H9 (cell line): ENCODE results near the gene EFHD1. TPM values are rescaled to one million over a fixed set of nuclear protein-coding genes. Genes with fewer than 3 reads are reported as not detected.

Experiments
- DNase-seq: peaks from one replicate; pipeline ENCODE4 v3.0.0-alpha.2; 2017
- H2AFZ ChIP-seq: one replicate; pipeline ENCODE4 v1.6.1; 2013; ENCODE audit warnings: mild to moderate bottlenecking, low read length, control low read depth, moderate library complexity
- H2AK5ac ChIP-seq: 2 replicates; pipeline ENCODE4 v1.6.1; 2013; ENCODE audit warnings: low read length, control low read depth, mixed read lengths; ENCODE audit not compliant: insufficient read length
- H2BK120ac ChIP-seq: one replicate; pipeline ENCODE4 v1.6.1; 2013; ENCODE audit warnings: low read depth, mild to moderate bottlenecking, low read length, control low read depth, inconsistent platforms; ENCODE audit not compliant: poor library complexity, severe bottlenecking
- H2BK12ac ChIP-seq: 2 replicates; pipeline ENCODE4 v1.6.1; 2013; ENCODE audit warnings: low read length, control low read depth, mixed read lengths, low read depth; ENCODE audit not compliant: insufficient read length
- H2BK15ac ChIP-seq: 2 replicates; pipeline ENCODE4 v1.6.1; 2013; ENCODE audit warnings: low read depth, low read length, control low read depth
- H2BK20ac ChIP-seq: one replicate; pipeline ENCODE4 v1.6.1; 2013; ENCODE audit warnings: low read depth, mild to moderate bottlenecking, low read length, control low read depth, inconsistent platforms; ENCODE audit not compliant: poor library complexity, severe bottlenecking
- H2BK5ac ChIP-seq: 2 replicates; pipeline ENCODE4 v1.6.1; 2013; ENCODE audit warnings: low read length, control low read depth, mixed read lengths; ENCODE audit not compliant: insufficient read length
- H3K14ac ChIP-seq: 2 replicates; pipeline ENCODE4 v1.6.1; 2013; ENCODE audit warnings: low read length, control low read depth; ENCODE audit not compliant: insufficient read depth
- H3K18ac ChIP-seq: 2 replicates; pipeline ENCODE4 v1.6.1; 2013; ENCODE audit warnings: low read depth, mild to moderate bottlenecking, mixed read lengths, low read length, control low read depth; ENCODE audit not compliant: insufficient read length
- H3K23ac ChIP-seq: 2 replicates; pipeline ENCODE4 v1.6.1; 2013; ENCODE audit warnings: low read length, control low read depth, mixed read lengths, low read depth; ENCODE audit not compliant: insufficient read length
- H3K23me2 ChIP-seq: 2 replicates; pipeline ENCODE4 v1.6.1; 2013; ENCODE audit warnings: low read depth, mild to moderate bottlenecking, mixed read lengths, low read length, control low read depth; ENCODE audit not compliant: insufficient read length, poor library complexity, severe bottlenecking
- H3K27ac ChIP-seq: 2 replicates; pipeline ENCODE4 v1.5.1; 2013; ENCODE audit warnings: low read length, control low read depth, mixed read lengths, low read depth; ENCODE audit not compliant: insufficient read length
- H3K27me3 ChIP-seq: 2 replicates; pipeline ENCODE4 v1.6.1; 2013; ENCODE audit warnings: low read length, control low read depth, inconsistent platforms; ENCODE audit not compliant: insufficient read depth
- H3K4ac ChIP-seq: 2 replicates; pipeline ENCODE4 v1.6.1; 2013; ENCODE audit warnings: low read depth, mild to moderate bottlenecking, control low read depth, inconsistent platforms, low read length, moderate library complexity
- H3K4me1 ChIP-seq: 2 replicates; pipeline ENCODE4 v1.6.1; 2013; ENCODE audit warnings: low read length, control low read depth, inconsistent platforms; ENCODE audit not compliant: insufficient read depth
- H3K4me2 ChIP-seq: 2 replicates; pipeline ENCODE4 v1.6.1; 2013; ENCODE audit warnings: low read length, control low read depth, mixed read lengths; ENCODE audit not compliant: insufficient read length, insufficient read depth
- H3K56ac ChIP-seq: 2 replicates; pipeline ENCODE4 v1.6.1; 2013; ENCODE audit warnings: low read depth, mild to moderate bottlenecking, mixed read lengths, low read length, control low read depth; ENCODE audit not compliant: insufficient read length
- H3K79me1 ChIP-seq: 2 replicates; pipeline ENCODE4 v1.6.1; 2013; ENCODE audit warnings: low read depth, mild to moderate bottlenecking, moderate library complexity, low read length, control low read depth, inconsistent platforms; ENCODE audit not compliant: insufficient read depth, poor library complexity, severe bottlenecking
- H3K79me2 ChIP-seq: 2 replicates; pipeline ENCODE4 v1.6.1; 2013; ENCODE audit warnings: low read length, control low read depth, inconsistent platforms; ENCODE audit not compliant: insufficient read depth
- H3K9ac ChIP-seq: 2 replicates; pipeline ENCODE4 v1.6.1; 2013; ENCODE audit warnings: low read length, control low read depth, mixed read lengths; ENCODE audit not compliant: insufficient read length; ENCODE audit errors: extremely low read depth
- H3K9me3 ChIP-seq: one replicate; pipeline ENCODE4 v1.6.1; 2013; ENCODE audit warnings: low read depth, low read length, inconsistent platforms; ENCODE audit not compliant: control insufficient read depth
- H3T11ph ChIP-seq: one replicate; pipeline ENCODE4 v1.6.1; 2013; ENCODE audit warnings: mild to moderate bottlenecking, low read length, control low read depth, inconsistent platforms
- H4K20me1 ChIP-seq: one replicate; pipeline ENCODE4 v1.6.1; 2013; ENCODE audit not compliant: control insufficient read depth, insufficient read length, insufficient read depth
- H4K5ac ChIP-seq: 2 replicates; pipeline ENCODE4 v1.6.1; 2013; ENCODE audit warnings: low read depth, mild to moderate bottlenecking, mixed read lengths, low read length, control low read depth; ENCODE audit not compliant: insufficient read length
- H4K8ac ChIP-seq: replicated peaks from 2 replicates; pipeline ENCODE4 v1.6.1; 2013; ENCODE audit warnings: low read length, control low read depth, mixed read lengths, low read depth; ENCODE audit not compliant: insufficient read length
- H4K91ac ChIP-seq: 2 replicates; pipeline ENCODE4 v1.6.1; 2013; ENCODE audit warnings: low read depth, mild to moderate bottlenecking, moderate library complexity, mixed read lengths, low read length, control low read depth; ENCODE audit not compliant: insufficient read length
- H3K27ac Mint-ChIP-seq, 3 experiments: 2 replicates in 2 of 3; 3 replicates in 1 of 3; pipeline ENCODE4 v1.8.0; 2020 to 2021; ENCODE audit warnings: mixed read lengths in 3 of 3, mild to moderate bottlenecking in 1 of 3, moderate library complexity in 1 of 3
- H3K27me3 Mint-ChIP-seq: 2 replicates; pipeline ENCODE4 v1.8.0; 2021; ENCODE audit warnings: low read depth, mild to moderate bottlenecking, moderate library complexity, mixed read lengths
- H3K36me3 Mint-ChIP-seq, 3 experiments: 2 replicates in 2 of 3; 3 replicates in 1 of 3; pipeline ENCODE4 v1.8.0; 2020 to 2021; ENCODE audit warnings: low read depth in 3 of 3, mixed read lengths in 3 of 3; ENCODE audit not compliant: insufficient read depth in 1 of 3
- H3K4me1 Mint-ChIP-seq, 2 experiments: 2 replicates each; pipeline ENCODE4 v1.8.0; 2020; ENCODE audit warnings: mixed read lengths in 2 of 2
- H3K4me3 Mint-ChIP-seq, 2 experiments: 2 replicates in 1 of 2; 3 replicates in 1 of 2; pipeline ENCODE4 v1.8.0; 2020 to 2021; ENCODE audit warnings: mild to moderate bottlenecking in 2 of 2, mixed read lengths in 2 of 2, moderate library complexity in 1 of 2
- H3K9me3 Mint-ChIP-seq, 2 experiments: 2 replicates in 1 of 2; 3 replicates in 1 of 2; pipeline ENCODE4 v1.8.0; 2020; ENCODE audit warnings: mild to moderate bottlenecking in 2 of 2, mixed read lengths in 2 of 2, moderate library complexity in 1 of 2
- WGBS: extraction: QIAGEN DNeasy Blood & Tissue Kit; methylation state at CpG from one replicate; pipeline ENCODE4 v1.1.7; 2013; ENCODE audit warnings: missing lambda C conversion rate, low lambda C conversion rate, mixed read lengths; ENCODE audit not compliant: insufficient read length; ENCODE audit errors: extremely low coverage; 5-methylcytosine and 5-hydroxymethylcytosine counted together
- total RNA-seq: library from RNA; stranded (reverse); gene quantifications from 2 replicates; pipeline ENCODE4 v1.2.1, GENCODE V29; 2021
- TF ChIP-seq, protein P1 (sequence below): fragments of 200-600 bp; sonication (generic); conservative IDR thresholded peaks from 3 replicates; pipeline ENCODE4 v1.8.0; 2021; ENCODE audit warnings: antibody characterized with exemption, mild to moderate bottlenecking

EFHD1 gene
- total RNA-seq, 1 experiment from 2014 or later: 2.8 TPM

DNA sequence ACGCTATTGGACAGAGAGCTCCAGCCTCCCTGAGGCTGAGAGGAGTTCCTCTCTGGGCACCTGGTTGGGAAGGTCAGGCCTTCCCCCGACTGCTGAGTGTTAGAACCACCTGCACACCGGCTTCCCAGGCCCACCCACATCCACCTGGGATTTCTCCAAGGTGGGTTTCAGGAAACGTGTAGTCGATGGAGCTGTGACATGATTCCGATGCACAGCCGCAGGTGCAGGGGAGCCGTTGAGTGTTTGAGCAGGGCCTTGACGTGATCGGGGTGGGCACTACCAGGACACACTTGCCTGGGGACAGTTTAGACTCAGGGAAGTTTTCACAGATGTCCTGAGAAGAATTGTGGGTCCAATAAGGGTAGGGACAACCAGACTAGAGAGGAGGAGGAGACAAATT is 42.0 kb downstream of the EFHD1 start:
- H3K79me1 ChIP-seq: no peaks in the 10 kb centered on the region
- peaks cover 3% of the 10 kb centered on the region for H3K27me3 Mint-ChIP-seq
- no peak overlapping the region for H3K14ac ChIP-seq
- no peak overlapping the region for H2BK120ac ChIP-seq
- no CpG with 5 or more reads among the region's 10 CpGs for WGBS
- no peak overlapping the region for H3K56ac ChIP-seq
- H3K27me3 ChIP-seq: no peaks in the 10 kb centered on the region
- no peak overlapping the region for H3K9ac ChIP-seq
- no peak overlapping the region for H3K18ac ChIP-seq
- no peak overlapping the region for H3K4me2 ChIP-seq
- no peaks in the 10 kb centered on the region for H3K9me3 ChIP-seq
- no peak overlapping the region for H3K23ac ChIP-seq
- H3K4ac ChIP-seq: no peak overlapping the region
- H3K27ac ChIP-seq: no peak overlapping the region
- no peaks in the 10 kb centered on the region for H3K23me2 ChIP-seq
- H3K4me3 Mint-ChIP-seq: no peak overlapping the region
- TF ChIP-seq, protein P1, sequence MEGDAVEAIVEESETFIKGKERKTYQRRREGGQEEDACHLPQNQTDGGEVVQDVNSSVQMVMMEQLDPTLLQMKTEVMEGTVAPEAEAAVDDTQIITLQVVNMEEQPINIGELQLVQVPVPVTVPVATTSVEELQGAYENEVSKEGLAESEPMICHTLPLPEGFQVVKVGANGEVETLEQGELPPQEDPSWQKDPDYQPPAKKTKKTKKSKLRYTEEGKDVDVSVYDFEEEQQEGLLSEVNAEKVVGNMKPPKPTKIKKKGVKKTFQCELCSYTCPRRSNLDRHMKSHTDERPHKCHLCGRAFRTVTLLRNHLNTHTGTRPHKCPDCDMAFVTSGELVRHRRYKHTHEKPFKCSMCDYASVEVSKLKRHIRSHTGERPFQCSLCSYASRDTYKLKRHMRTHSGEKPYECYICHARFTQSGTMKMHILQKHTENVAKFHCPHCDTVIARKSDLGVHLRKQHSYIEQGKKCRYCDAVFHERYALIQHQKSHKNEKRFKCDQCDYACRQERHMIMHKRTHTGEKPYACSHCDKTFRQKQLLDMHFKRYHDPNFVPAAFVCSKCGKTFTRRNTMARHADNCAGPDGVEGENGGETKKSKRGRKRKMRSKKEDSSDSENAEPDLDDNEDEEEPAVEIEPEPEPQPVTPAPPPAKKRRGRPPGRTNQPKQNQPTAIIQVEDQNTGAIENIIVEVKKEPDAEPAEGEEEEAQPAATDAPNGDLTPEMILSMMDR: no peak
- no peak overlapping the region for H4K91ac ChIP-seq
- no peak overlapping the region for H2AK5ac ChIP-seq
- H2BK5ac ChIP-seq: no peak overlapping the region
- no peaks in the 10 kb centered on the region for H3K9me3 Mint-ChIP-seq
- no peak overlapping the region for H2BK15ac ChIP-seq
- no peak overlapping the region for H3T11ph ChIP-seq
- no peaks in the 10 kb centered on the region for H4K20me1 ChIP-seq
- no peaks in the 10 kb centered on the region for H3K4me1 Mint-ChIP-seq
- no peaks in the 10 kb centered on the region for H3K4me1 ChIP-seq
- no peak overlapping the region; a peak in 2 of 7 replicates for H3K27ac Mint-ChIP-seq
- H3K79me2 ChIP-seq: no peaks in the 10 kb centered on the region
- no peak overlapping the region for H2AFZ ChIP-seq
- no peak overlapping the region for H2BK12ac ChIP-seq
- no peaks in the 10 kb centered on the region for H3K36me3 Mint-ChIP-seq
- no peak for DNase-seq
- H4K5ac ChIP-seq: no peak overlapping the region
- no peak overlapping the region for H4K8ac ChIP-seq
- no peak overlapping the region for H2BK20ac ChIP-seq
